Neural progenitor cell (in vitro differentiated cells): ENCODE data around the gene TCTN3. TPM values are rescaled to one million over a fixed set of nuclear protein-coding genes. Genes with fewer than 3 reads are reported as not detected.

Source experiments
- DNase-seq: peaks from one replicate; pipeline ENCODE4 v3.0.0-alpha.2; 2016; ENCODE audit warnings: low spot score
- H2AFZ ChIP-seq: fragments of 200-600 bp; sonication (generic); replicated peaks from 2 replicates; pipeline ENCODE4 v1.6.1; 2016; ENCODE audit warnings: antibody characterized with exemption
- H3F3A ChIP-seq: fragments of 200-600 bp; sonication (generic); 2 replicates; pipeline ENCODE4 v1.6.1; 2016; ENCODE audit warnings: antibody characterized with exemption, low read depth
- H3K27ac ChIP-seq: fragments of 200-600 bp; sonication (generic); 2 replicates; pipeline ENCODE4 v1.5.1; 2016; ENCODE audit warnings: mild to moderate bottlenecking
- H3K27me3 ChIP-seq: fragments of 200-600 bp; sonication (generic); 2 replicates; pipeline ENCODE4 v1.6.1; 2016; ENCODE audit warnings: mild to moderate bottlenecking, moderate library complexity
- H3K36me3 ChIP-seq: fragments of 200-600 bp; sonication (generic); 2 replicates; pipeline ENCODE4 v1.5.1; 2016
- H3K4me1 ChIP-seq: fragments of 200-600 bp; sonication (generic); 2 replicates; pipeline ENCODE4 v1.6.1; 2016; ENCODE audit warnings: mixed run types
- H3K4me2 ChIP-seq: fragments of 200-600 bp; sonication (generic); 2 replicates; pipeline ENCODE4 v1.6.1; 2016
- H3K4me3 ChIP-seq: fragments of 200-600 bp; sonication (generic); 2 replicates; pipeline ENCODE4 v1.5.1; 2016
- H3K79me2 ChIP-seq: fragments of 200-600 bp; sonication (generic); 2 replicates; pipeline ENCODE4 v1.6.1; 2016; ENCODE audit warnings: low read depth
- H3K9ac ChIP-seq: fragments of 200-600 bp; sonication (generic); 2 replicates; pipeline ENCODE4 v1.6.1; 2016
- H3K9me3 ChIP-seq: fragments of 200-600 bp; sonication (generic); 2 replicates; pipeline ENCODE4 v1.5.1; 2016; ENCODE audit warnings: low read depth
- H4K20me1 ChIP-seq: fragments of 200-600 bp; sonication (generic); 2 replicates; pipeline ENCODE4 v1.6.1; 2016; ENCODE audit warnings: low read depth
- H3K27ac Mint-ChIP-seq: 3 replicates; pipeline ENCODE4 v1.8.0; 2021; ENCODE audit warnings: mixed read lengths
- H3K27me3 Mint-ChIP-seq: 2 replicates; pipeline ENCODE4 v1.8.0; 2022; ENCODE audit warnings: low read depth, mild to moderate bottlenecking, inconsistent platforms, moderate library complexity, mixed read lengths; ENCODE audit not compliant: insufficient read depth
- H3K36me3 Mint-ChIP-seq: 3 replicates; pipeline ENCODE4 v1.8.0; 2021; ENCODE audit warnings: mixed read lengths
- H3K4me1 Mint-ChIP-seq: 3 replicates; pipeline ENCODE4 v1.8.0; 2021; ENCODE audit warnings: mixed read lengths
- H3K4me3 Mint-ChIP-seq: 3 replicates; pipeline ENCODE4 v1.8.0; 2021; ENCODE audit warnings: mild to moderate bottlenecking, moderate library complexity, mixed read lengths
- H3K9me3 Mint-ChIP-seq: 3 replicates; pipeline ENCODE4 v1.8.0; 2020; ENCODE audit warnings: mixed read lengths
- CTCF ChIP-seq: fragments of 200-600 bp; sonication (generic); IDR thresholded peaks from 2 replicates; pipeline ENCODE4 v1.5.1; 2017; ENCODE audit warnings: antibody characterized with exemption, mild to moderate bottlenecking
- EZH2 ChIP-seq: fragments of 200-600 bp; sonication (generic); IDR thresholded peaks from 2 replicates; pipeline ENCODE4 v1.6.1; 2017; ENCODE audit warnings: antibody characterized with exemption, mild to moderate bottlenecking, moderate library complexity
- EZH2phosphoT487 ChIP-seq: fragments of 200-600 bp; sonication (generic); IDR thresholded peaks from 2 replicates; pipeline ENCODE4 v1.6.1; 2017; ENCODE audit warnings: antibody characterized with exemption
- total RNA-seq: library from RNA; depleted of rRNA; stranded (reverse); fragments of >200 nt; gene quantifications from 2 replicates; pipeline ENCODE4 v1.2.3, GENCODE V29; 2015; ENCODE audit warnings: low replicate concordance

The TCTN3 gene
- total RNA-seq, 1 donor from 2014 or later: 45.9 TPM

- H3K27me3 ChIP-seq: no peaks in the 10 kb centered on the region
- peaks cover 13% of the 10 kb centered on the region for H3K4me1 Mint-ChIP-seq
- no peak overlapping the region for H3K4me3 ChIP-seq
- peaks cover 10% of the 10 kb centered on the region for H3K9me3 Mint-ChIP-seq
- no peak overlapping the region for H3K4me2 ChIP-seq
- H4K20me1 ChIP-seq: peaks cover 5% of the 10 kb centered on the region
- no peak overlapping the region for H3K27ac Mint-ChIP-seq
- H3K27ac ChIP-seq: no peak overlapping the region
- H3K4me1 ChIP-seq: peaks cover 12% of the 10 kb centered on the region
- no peaks in the 10 kb centered on the region for H3F3A ChIP-seq
- DNase-seq: no peak
- no peak for TF ChIP-seq EZH2phosphoT487
- TF ChIP-seq EZH2: no peak
- no peak for TF ChIP-seq CTCF
- peaks cover 33% of the 10 kb centered on the region for H3K79me2 ChIP-seq
- peaks cover 10% of the 10 kb centered on the region for H3K36me3 ChIP-seq
- peaks cover 52% of the 10 kb centered on the region for H3K36me3 Mint-ChIP-seq
- H2AFZ ChIP-seq: no peak overlapping the region
- H3K27me3 Mint-ChIP-seq: peaks cover 2% of the 10 kb centered on the region
- H3K9me3 ChIP-seq: no peaks in the 10 kb centered on the region
- no peak overlapping the region for H3K9ac ChIP-seq
- no peak overlapping the region for H3K4me3 Mint-ChIP-seq
Measured at GRCh38 chr10:95651346-95652060, 42.2 kb downstream of the TCTN3 start.

GRCh38 chr10:95650232-95650631 lies 43.5 kb downstream of the TCTN3 start:
- Histone ChIP-seq H4K20me1 (peaks cover 2% of the 10 kb centered on the region), H3K9ac (no peak overlapping the region), H3K4me2 (no peak overlapping the region), H3K27ac (no peak overlapping the region), H3K4me3 (no peak overlapping the region), H3K79me2 (peaks cover 24% of the 10 kb centered on the region), H2AFZ (no peak overlapping the region), H3K4me1 (peaks cover 8% of the 10 kb centered on the region), H3K36me3 (peaks cover 10% of the 10 kb centered on the region), H3K27me3 (no peaks in the 10 kb centered on the region), H3K9me3 (no peaks in the 10 kb centered on the region), H3F3A (no peaks in the 10 kb centered on the region)
- H3K27me3 Mint-ChIP-seq: no peaks in the 10 kb centered on the region
- TF ChIP-seq EZH2: no peak
- H3K4me1 Mint-ChIP-seq: peaks cover 7% of the 10 kb centered on the region
- DNase-seq: no peak
- H3K9me3 Mint-ChIP-seq: peaks cover 10% of the 10 kb centered on the region
- peaks cover 57% of the 10 kb centered on the region for H3K36me3 Mint-ChIP-seq
- H3K27ac Mint-ChIP-seq: no peak overlapping the region
- no peak overlapping the region for H3K4me3 Mint-ChIP-seq

GRCh38 chr10:95648138-95648537 lies 45.6 kb downstream of the TCTN3 start:
- peaks cover 3% of the 10 kb centered on the region for H3K79me2 ChIP-seq
- no peak overlapping the region for H3K4me3 Mint-ChIP-seq
- no peak for TF ChIP-seq EZH2phosphoT487
- TF ChIP-seq EZH2: no peak
- no peak overlapping the region for H3K27ac ChIP-seq
- H3K27ac Mint-ChIP-seq: no peak overlapping the region
- H3K9me3 ChIP-seq: no peaks in the 10 kb centered on the region
- no peak overlapping the region for H2AFZ ChIP-seq
- H3K4me1 Mint-ChIP-seq: no peaks in the 10 kb centered on the region
- H3K27me3 ChIP-seq: no peaks in the 10 kb centered on the region
- peaks cover 10% of the 10 kb centered on the region for H3K9me3 Mint-ChIP-seq
- H3K4me3 ChIP-seq: no peak overlapping the region
- H4K20me1 ChIP-seq: peaks cover 5% of the 10 kb centered on the region
- H3K36me3 Mint-ChIP-seq: peaks cover 53% of the 10 kb centered on the region
- H3K9ac ChIP-seq: no peak overlapping the region
- H3F3A ChIP-seq: no peaks in the 10 kb centered on the region
- H3K36me3 ChIP-seq: peaks cover 10% of the 10 kb centered on the region
- no peak overlapping the region for H3K4me2 ChIP-seq
- DNase-seq: no peak
- H3K4me1 ChIP-seq: no peaks in the 10 kb centered on the region
- H3K27me3 Mint-ChIP-seq: no peaks in the 10 kb centered on the region

- DNase-seq: no peak
- Mint-ChIP-seq H3K4me3 (no peak overlapping the region), H3K36me3 (peaks cover 39% of the 10 kb centered on the region), H3K27ac (no peak overlapping the region), H3K9me3 (no peaks in the 10 kb centered on the region), H3K4me1 (no peaks in the 10 kb centered on the region), H3K27me3 (no peaks in the 10 kb centered on the region)
- no peak for TF ChIP-seq EZH2phosphoT487
- Histone ChIP-seq H2AFZ (no peak overlapping the region), H3K27ac (no peak overlapping the region), H3F3A (no peaks in the 10 kb centered on the region), H3K36me3 (no peaks in the 10 kb centered on the region), H3K9me3 (no peaks in the 10 kb centered on the region), H4K20me1 (peaks cover 5% of the 10 kb centered on the region), H3K4me1 (no peaks in the 10 kb centered on the region), H3K9ac (no peak overlapping the region), H3K27me3 (no peaks in the 10 kb centered on the region), H3K79me2 (no peaks in the 10 kb centered on the region), H3K4me2 (no peak overlapping the region), H3K4me3 (no peak overlapping the region)
Measured at GRCh38 chr10:95646160-95646559, 47.6 kb downstream of the TCTN3 start.
